HG03108 (cell line): Measurements from ENCODE around the gene TUG1.

Experiments used
- ATAC-seq: cut with Tn5 transposase; IDR thresholded peaks from one replicate; pipeline ENCODE4 v1.9.1; 2021; ENCODE audit warnings: moderate library complexity; ENCODE audit not compliant: unreplicated experiment

The TUG1 gene

DNA sequence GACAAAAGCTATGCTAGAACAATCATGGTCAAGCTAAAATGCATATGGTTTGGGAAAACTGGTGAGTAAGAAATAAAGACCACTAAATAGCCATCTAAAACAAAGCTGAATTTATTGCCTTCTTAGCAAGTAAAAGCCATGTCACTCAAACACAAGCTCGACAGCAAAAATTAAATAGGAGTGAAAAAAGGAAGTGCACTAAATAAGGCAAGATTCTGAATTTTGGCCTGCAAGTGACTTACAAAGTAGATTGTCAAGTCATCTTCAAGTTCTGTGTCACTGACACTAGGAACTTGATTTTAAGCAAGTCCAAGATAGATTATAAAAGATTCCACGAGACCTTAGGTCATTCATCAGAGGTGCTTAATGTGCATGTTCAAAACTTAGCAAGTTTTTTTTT, 27.4 kb downstream of the TUG1 start:
- no peak for ATAC-seq

DNA sequence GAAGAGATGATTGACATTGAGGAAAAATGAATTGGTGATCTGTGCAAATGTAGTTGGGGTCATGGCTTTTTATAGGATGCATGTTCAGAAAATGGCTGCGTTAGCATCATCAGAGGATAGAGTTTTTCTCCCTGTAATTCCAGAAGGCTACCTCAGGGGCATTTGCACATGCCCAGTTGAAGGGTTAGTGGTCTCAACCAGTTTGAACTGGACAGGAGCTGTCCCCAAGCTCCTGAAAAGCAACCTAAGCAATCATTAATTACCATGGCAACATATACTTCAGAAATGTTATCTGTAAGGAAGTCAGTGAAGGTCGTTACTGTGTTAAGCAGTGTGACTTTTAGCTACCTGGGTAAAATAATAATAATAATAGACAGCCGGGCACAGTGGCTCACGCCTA, 29.3 kb downstream of the TUG1 start:
- ATAC-seq: no peak

DNA sequence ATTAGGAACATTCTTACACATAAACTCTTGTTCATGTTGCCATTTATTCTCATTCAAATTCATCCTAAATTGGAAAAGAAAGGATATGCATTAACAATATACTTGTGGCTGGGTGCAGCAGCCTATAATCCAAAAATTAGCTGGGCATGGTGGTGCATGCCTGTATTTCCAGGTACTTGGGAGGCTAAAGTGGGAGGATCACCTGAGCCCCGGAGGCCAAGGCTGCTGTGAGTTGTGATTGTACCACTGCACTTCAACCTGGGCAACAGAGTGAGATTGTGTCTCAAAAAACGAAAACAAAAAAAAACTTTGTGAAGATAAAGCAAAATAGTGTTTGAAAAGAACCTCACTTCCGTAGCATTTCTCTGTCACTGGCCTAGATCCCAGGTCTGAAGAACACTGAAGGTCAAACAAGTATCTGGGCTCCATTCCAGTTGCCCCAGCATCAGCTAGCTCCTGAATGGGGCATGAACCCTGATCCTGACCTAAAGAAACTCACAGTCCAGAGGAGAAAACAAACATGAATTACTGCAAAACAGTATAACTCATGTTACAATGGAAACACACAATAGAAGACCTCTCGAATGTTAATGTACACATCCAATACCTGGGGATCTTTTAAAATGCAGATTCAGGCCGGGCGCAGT, 32.2 kb downstream of the TUG1 start:
- ATAC-seq: no peak

DNA sequence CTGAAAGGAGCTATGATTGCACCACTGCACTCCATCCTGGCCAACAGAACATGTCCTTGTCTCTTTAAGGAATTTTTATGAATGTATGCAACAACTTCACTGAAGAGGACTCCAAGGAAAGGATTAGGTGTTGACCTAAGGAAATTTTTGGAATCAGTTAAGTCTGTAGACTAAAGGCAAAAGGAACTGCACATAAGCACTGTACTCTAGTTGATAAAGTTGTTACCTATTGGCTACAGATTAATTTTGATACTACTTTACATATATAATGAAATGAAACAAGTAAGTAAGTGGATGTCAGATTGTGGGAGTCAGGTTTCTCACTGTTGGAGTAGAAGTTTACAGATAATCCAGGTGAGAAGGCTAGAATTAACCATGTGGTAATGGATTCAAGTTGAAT, 36.5 kb downstream of the TUG1 start:
- no peak for ATAC-seq

DNA sequence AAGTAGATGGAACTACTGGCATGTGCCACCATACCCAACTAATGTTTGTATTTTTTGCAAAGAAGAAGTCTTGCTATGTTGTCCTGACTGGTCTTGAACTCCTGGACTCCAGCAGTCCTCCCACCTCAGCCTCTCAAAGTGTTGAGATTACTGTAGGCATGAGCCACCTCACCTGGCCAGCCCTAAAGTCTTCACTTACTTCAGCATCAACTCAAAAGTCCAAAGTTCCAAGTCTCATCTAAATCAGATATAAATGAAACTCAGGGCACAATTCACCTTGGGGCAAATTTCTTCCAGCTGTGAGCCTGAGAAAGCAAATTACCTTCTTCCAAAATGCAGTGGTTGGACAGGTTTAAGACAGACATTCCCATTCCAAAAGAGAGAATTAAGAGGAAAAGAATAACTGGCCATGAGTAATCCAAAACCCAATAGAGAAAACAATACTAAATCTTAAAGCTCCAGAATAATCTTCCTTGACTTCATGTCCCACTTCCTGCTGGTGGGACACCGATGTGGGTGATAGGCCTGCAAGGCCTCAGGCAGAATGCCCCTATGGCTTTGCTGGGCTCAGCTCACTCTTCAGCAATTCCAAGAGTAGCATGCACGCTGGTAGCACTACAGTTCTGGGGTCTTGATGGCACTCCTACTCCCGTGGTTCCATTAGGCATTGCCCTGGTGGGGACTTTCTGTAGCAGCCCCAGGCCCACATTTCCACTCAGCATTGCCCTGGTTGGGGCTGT, 50.3 kb downstream of the TUG1 start:
- no peak for ATAC-seq

DNA sequence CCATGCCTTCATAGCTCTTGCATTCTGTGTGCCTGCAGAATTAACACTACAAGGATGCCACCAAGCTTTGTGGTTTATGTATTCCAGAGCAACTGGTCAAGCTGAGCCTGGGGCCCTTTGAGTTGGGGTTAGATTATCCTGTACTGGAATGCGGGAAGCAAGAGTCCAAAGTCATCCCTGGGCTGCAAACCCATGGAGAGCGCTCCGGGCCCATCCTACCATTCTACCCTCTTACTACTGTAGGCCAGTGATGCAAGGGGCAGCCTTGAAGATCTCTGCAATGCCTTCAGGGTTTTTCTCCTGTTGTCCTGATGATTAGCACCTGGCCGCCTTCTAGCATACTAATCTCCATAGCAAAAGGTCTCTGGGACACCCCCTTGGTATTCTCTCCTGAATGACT, 51.3 kb downstream of the TUG1 start:
- no peak for ATAC-seq

DNA sequence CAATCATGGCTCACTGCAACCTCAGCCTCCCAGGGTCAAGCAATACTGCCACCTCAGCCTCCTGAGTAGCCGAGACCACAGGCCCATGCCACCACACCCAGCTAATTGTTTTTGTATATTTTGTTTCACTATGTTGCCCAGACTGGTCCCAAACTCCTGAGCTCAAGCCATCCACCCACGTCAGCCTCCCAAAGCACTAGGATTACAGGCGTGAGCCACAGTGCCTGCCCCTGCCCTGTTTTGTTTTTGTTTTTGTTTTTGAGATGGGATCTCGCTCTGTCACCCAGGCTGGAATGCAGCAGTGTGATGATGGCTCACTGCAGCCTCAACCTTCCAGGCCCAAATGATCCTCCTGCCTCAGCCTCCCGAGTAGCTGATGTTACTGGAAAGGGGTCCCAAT, 53.5 kb downstream of the TUG1 start:
- no peak for ATAC-seq
